ENCODE measurements around the gene NOX3. TPM values are rescaled to one million over a fixed set of nuclear protein-coding genes. Genes with fewer than 3 reads are reported as not detected.
A peak's percentile ranks its signal among the peaks of the same experiment; 100 is the strongest.
"Not testable (repeated sequence)": the region's sequence is repeated elsewhere in the genome, so short reads cannot be mapped to it uniquely, and the experiment has no call there.

NOX3 gene
- total RNA-seq, 6 experiments from 2014 or later = not detected

DNA sequence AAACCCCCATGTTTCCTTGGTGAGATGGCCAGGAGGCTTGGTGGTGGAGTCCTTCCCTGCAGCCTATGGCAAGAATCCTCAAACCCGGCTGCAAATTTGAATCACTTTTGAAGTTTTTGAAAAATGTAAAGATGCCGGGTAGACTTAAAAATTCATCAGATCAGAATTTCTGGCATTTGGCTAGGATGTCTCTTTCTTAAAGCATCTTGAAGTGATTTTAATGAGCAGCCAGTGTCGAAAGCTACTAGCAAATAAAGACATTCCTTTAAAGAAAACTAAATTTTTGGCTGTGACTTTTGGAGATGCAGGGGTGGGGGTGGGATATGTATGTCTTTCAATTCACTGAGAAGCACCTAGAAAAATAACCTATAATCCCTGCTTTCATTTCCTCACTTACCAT lies 25.6 kb upstream of the NOX3 start:
- peak; percentile 51 for DNase-seq
- H3K36me3 Mint-ChIP-seq (ENCODE audit: low read depth) = peaks cover 15% of the 10 kb centered on the region; the same call in 1 of the 2 replicates
- H3K27me3 Mint-ChIP-seq (ENCODE audit: insufficient read depth) = no peaks in the 10 kb centered on the region; the same call in 1 of the 2 replicates
- TF ChIP-seq, protein P1, sequence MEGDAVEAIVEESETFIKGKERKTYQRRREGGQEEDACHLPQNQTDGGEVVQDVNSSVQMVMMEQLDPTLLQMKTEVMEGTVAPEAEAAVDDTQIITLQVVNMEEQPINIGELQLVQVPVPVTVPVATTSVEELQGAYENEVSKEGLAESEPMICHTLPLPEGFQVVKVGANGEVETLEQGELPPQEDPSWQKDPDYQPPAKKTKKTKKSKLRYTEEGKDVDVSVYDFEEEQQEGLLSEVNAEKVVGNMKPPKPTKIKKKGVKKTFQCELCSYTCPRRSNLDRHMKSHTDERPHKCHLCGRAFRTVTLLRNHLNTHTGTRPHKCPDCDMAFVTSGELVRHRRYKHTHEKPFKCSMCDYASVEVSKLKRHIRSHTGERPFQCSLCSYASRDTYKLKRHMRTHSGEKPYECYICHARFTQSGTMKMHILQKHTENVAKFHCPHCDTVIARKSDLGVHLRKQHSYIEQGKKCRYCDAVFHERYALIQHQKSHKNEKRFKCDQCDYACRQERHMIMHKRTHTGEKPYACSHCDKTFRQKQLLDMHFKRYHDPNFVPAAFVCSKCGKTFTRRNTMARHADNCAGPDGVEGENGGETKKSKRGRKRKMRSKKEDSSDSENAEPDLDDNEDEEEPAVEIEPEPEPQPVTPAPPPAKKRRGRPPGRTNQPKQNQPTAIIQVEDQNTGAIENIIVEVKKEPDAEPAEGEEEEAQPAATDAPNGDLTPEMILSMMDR (IDR thresholded peaks at IDR 0.05) = no peak
- no peaks in the 10 kb centered on the region for H3K9me3 Mint-ChIP-seq
- peak overlapping the region; percentile 68 for H3K27ac Mint-ChIP-seq
- peak overlapping the region; percentile 35 for H3K4me3 Mint-ChIP-seq
- peaks cover 62% of the 10 kb centered on the region for H3K4me1 Mint-ChIP-seq (ENCODE audit: low read depth)

DNA sequence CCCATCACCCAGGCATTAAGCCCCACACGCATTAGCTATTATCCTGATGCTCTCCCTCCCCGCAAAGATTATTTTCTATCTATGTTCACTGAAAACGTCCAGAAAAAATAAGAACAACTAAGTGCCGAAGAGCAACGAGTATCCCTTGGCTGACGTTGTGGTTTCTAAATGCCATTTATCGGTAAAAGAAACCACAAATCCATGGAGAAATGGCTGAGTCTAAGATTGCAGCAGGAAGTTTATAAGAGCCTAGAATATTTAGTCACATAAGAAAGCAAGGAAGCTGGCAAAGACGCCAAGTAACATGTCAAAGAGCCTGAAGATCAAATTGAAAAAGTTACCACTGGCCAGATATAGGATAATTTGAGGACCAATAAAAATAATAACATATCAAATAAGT lies 18.1 kb upstream of the NOX3 start:
- Mint-ChIP-seq H3K36me3 (ENCODE audit: low read depth) (peaks cover 28% of the 10 kb centered on the region), H3K4me3 (no peak overlapping the region), H3K27me3 (ENCODE audit: insufficient read depth) (no peaks in the 10 kb centered on the region), H3K9me3 (peaks cover 5% of the 10 kb centered on the region), H3K27ac (no peak overlapping the region), H3K4me1 (ENCODE audit: low read depth) (peaks cover 6% of the 10 kb centered on the region)
- DNase-seq = no peak
- TF ChIP-seq, protein P1 (IDR thresholded peaks at IDR 0.05) = no peak

DNA sequence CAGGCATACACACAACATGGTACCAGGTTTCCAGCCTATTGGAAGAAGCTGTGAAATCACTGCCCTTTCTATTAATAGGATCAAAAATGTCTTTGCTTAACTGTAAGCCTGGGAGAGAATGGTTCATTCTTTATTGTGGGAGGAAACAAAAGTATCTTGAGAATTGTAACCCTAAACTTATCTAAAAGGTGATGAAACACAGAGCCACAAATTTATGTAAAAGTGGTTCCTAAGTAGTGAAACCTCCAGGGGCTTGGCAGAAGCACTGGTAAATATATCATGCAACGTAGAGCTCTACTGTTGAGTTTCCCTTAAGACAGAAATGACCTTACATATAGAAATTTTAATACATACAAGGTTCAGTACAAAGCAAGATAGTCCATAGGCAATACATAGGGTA lies 17.2 kb upstream of the NOX3 start:
- no peak for DNase-seq
- Mint-ChIP-seq H3K4me3 (no peak overlapping the region), H3K9me3 (peaks cover 13% of the 10 kb centered on the region), H3K27me3 (ENCODE audit: insufficient read depth) (no peaks in the 10 kb centered on the region), H3K36me3 (ENCODE audit: low read depth) (peaks cover 31% of the 10 kb centered on the region), H3K4me1 (ENCODE audit: low read depth) (no peaks in the 10 kb centered on the region; the same call in 1 of the 2 replicates), H3K27ac (no peak overlapping the region)
- TF ChIP-seq, protein P1 (IDR thresholded peaks at IDR 0.05) = no peak

GRCh38 chr6:155470979-155471616 lies 15.5 kb upstream of the NOX3 start:
- Mint-ChIP-seq H3K36me3 (ENCODE audit: low read depth) (peaks cover 40% of the 10 kb centered on the region), H3K9me3 (peaks cover 18% of the 10 kb centered on the region)
- H3K4me1 Mint-ChIP-seq (ENCODE audit: low read depth); H3K27ac Mint-ChIP-seq; DNase-seq; H3K27me3 Mint-ChIP-seq (ENCODE audit: insufficient read depth); H3K4me3 Mint-ChIP-seq: not testable (repeated sequence)

DNA sequence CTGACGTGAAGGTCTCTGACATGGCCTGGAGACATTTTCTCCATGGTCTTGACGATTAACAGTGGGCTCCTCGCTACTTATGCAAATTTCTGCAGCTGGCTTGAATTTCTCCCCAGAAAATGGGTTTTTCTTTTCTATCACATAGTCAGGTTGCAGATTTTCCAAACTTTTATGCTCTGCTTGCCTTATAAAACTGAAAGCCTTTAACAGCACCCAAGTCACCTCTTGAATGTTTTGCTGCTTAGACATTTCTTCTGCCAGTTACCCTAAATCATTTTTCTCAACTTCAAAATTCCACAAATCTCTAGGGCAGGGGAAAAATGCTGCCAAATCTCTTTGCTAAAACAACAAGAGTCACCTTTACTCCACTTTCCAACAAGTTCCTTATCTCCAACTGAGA lies 12.9 kb upstream of the NOX3 start:
- DNase-seq; H3K4me3 Mint-ChIP-seq; H3K27me3 Mint-ChIP-seq (ENCODE audit: insufficient read depth); H3K4me1 Mint-ChIP-seq (ENCODE audit: low read depth); H3K27ac Mint-ChIP-seq: not testable (repeated sequence)
- Mint-ChIP-seq H3K36me3 (ENCODE audit: low read depth) (peaks cover 52% of the 10 kb centered on the region), H3K9me3 (peaks cover 23% of the 10 kb centered on the region)

- H3K27ac Mint-ChIP-seq = no peak overlapping the region
- H3K36me3 Mint-ChIP-seq (ENCODE audit: low read depth) = peaks cover 52% of the 10 kb centered on the region
- DNase-seq = no peak
- H3K27me3 Mint-ChIP-seq (ENCODE audit: insufficient read depth) = peaks cover 1% of the 10 kb centered on the region
- TF ChIP-seq, protein P1 (IDR thresholded peaks at IDR 0.05) = no peak
- no peak overlapping the region for H3K4me3 Mint-ChIP-seq
- H3K9me3 Mint-ChIP-seq = peaks cover 23% of the 10 kb centered on the region
- H3K4me1 Mint-ChIP-seq (ENCODE audit: low read depth) = peaks cover 3% of the 10 kb centered on the region
Observed at GRCh38 chr6:155466539-155466938, 10.9 kb upstream of the NOX3 start.

Data from HFFc6 (cell line).